HG02623 (cell line): ENCODE data around the gene LRMDA.

ENCODE experiments used
- ATAC-seq: cut with Tn5 transposase; IDR thresholded peaks from one replicate; pipeline ENCODE4 v1.9.1; 2021; ENCODE audit warnings: moderate library complexity; ENCODE audit not compliant: unreplicated experiment

Gene LRMDA

DNA sequence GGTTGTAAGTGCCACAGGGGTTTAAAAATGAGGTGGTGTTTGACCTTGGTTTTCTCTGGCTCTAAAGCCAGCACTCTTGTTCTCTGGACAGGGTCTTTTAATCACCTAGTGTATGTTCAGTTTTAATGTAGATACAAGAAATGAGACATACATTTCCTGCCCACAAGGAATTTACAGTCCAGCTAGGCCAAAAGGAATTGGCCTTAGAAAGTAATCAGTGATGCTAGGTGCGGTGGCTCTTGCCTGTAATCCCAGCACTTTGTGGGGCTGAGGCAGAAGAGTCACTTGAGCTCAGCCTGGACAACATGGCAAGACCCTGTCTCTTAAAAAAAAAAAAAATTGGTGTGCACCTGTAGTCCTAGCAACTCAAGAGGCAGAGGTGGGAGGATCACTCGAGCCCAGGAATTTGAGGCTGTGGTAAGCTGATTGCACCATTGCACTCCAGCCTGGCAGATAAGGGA, 100.2 kb downstream of the LRMDA start:
- no peak for ATAC-seq

DNA sequence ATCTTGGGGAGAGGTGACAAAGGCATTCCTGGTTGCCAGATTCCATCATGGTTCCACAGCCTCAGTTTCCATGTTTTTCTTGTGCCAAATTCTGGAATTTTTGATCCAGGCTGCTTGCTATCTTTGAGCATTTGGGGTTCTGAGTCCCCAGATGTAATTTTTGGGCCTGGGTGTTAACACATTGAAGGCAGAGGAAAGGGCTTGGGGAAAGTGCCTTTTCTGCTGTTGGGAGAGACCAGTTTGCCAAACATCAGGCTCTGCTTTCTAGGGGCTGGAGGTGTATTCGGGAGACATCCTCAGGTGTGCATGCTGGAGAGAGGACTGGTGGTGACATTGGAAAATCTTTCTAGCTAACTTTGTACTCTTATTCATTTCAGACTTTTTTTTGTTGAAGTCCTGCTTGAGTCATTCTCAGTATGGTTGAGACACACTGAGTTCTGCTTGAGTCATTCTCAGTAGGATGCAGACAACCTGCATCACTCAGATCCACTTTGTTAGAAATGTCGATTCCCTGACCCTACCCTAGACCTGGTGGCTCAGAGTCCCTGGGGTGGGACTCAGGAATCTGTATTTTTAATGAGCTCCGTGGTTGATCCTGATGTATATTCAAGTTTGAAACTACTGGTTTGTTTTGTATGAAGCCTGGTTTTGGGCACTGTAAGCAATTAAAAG, 101.0 kb downstream of the LRMDA start:
- no peak for ATAC-seq

DNA sequence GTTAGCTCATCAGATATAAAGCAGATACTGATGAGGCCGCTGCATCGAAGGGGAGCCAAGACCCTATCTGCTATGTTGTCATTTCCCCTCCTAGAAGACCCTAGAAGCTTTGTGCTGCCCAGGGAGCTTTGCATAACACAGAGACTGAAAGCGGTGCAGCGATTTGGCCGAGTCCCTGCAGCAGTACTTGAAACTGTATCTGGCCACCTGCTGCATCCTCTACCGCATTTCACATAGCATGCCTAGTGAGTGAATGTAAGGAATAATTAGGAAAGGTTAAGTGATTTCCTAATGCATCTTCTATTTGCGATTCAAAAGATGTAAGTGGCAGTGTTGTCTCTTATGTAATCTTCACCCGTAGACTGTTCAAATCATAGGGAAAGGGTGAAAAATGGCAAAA, 106.7 kb downstream of the LRMDA start:
- no peak for ATAC-seq

DNA sequence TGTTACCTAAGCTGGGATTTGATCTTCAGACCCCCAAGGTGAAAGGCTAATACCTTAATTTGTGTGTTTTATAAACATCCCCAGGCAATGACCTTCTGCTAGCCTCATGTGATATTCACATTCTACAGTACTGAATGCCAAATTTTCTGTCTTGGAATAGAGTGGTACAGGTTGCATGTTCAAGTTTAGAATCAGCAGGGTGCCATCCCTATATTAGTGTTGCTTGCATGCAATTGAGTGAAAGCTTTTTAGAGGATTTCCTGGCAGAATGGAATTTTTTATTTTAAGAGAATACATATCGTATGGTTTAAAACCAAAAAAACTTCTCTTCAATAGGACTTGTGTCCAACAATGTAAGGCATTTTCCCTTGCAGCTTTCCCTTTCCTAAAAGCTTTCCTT, 107.3 kb downstream of the LRMDA start:
- no peak for ATAC-seq

DNA sequence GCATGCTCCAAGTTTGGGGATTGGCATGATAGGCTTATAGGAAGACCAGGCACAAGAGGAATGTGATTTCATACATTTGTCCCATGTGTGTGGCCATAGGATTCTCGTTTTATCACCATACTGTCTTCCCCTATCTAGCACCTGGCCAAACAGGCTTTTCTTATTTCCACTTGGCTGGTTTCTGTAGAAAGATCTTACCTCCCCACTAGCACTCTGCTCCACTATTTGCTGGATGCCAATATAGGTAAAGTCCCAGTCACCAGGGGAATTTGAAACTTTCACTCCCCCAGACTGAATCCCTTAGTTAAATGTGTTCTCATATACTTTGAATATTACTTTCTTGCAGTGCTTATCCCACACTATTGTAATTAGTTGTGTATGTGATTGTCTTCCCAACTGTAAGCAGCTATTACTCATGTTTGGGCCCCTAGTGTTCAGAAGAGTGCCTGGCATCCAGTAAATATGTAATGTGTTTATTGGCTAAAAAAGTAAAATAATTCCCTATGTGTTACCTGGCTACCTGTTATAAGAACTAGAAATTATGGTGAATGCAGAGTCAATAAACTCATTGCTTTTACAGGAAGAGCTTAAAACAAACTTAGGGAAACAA, 109.0 kb downstream of the LRMDA start:
- ATAC-seq: no peak

DNA sequence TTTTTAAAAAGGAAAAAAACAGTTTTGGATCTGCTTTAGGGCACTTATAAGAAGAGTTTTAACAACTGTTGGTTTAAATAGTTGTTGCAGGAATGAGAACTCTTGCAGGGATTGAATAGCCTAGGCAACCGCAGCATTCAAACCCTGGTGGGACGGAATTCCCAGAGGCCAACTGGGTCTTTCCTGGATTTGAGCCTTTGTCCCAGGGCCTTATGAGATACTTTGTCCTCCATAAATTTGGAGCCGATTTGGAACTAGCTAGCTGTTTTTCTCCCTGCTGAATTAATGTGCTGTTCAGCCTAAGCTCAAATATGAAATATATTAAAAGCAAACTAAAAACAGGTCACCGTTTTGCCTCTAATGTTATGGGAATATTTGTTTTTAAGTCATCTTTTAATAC, 109.6 kb downstream of the LRMDA start:
- no peak for ATAC-seq

DNA sequence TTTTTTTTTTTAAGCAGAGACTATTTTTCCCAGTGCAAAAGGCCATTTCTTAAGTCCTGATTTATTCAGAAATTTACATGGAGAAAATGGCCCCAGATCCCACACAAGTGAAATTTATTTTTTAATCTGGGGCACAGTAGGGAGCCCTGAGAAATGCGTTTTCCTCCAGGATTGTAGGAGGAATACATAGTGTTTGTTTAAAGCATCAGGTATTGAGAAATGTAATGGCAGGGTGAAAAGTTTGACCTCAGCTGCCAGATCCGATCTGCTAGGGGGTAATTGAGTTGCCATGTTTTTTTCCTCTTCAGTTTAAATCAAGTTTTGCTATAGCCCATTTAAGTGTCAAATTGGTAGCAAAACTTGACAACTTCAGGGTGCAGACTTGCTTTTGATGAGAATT, 110.0 kb downstream of the LRMDA start:
- ATAC-seq: no peak

DNA sequence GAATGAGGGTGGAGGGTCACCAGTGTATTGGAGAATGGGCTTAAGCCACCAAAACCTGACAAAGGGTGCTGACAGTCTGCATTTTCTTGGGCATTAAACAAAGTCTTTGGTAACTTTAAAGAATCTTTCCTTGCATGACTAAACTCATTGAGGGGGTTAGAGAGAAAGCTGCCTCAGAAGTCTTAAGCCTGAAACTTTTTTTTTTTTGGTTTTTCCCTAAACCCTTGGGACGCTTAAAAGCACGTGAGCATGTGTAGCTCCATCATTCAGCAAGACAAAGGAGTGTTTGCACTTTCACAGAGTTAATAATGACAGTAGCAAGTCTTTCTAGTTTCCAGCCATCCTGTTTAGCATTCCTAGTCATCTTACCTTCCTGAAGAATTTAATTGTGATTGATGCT, 110.7 kb downstream of the LRMDA start:
- ATAC-seq: no peak

DNA sequence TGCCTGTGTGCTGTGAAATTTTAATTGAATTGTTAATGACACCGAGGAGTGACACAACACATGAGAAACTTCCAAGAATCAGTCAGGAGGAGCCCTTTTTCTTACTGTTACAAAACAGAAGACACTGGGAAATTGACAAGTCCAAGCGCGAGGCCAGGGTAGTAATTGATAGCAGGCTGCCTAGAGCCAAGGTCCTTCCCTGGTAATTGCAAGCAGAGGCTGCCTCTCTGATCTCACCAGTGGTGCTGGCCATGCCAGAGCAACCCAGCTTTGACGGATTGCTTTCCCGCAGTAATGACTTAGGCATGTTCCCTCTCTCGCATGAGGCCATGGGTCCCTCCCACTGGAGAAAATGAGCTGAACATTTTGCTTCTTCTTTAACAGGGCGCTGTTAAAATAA, 111.5 kb downstream of the LRMDA start:
- ATAC-seq: no peak

DNA sequence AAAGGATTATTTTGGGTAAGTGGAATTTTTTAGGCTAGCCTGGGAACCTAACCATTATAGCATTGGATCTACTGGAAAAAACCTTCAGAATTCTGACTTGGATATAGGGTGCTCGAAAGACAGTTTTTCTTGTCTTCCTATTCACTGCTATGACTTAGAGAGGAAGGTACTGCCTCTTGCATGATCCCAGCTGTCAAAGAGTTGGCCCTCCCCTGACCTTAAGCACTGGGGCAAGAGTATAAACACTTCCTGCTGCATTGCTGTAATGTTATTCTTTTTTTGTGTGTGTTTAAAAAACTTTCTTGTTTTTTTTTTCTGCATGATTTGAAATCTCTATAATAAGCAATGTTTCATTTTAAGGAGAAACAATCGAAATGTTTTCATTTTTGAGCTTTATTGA, 113.0 kb downstream of the LRMDA start:
- no peak for ATAC-seq

DNA sequence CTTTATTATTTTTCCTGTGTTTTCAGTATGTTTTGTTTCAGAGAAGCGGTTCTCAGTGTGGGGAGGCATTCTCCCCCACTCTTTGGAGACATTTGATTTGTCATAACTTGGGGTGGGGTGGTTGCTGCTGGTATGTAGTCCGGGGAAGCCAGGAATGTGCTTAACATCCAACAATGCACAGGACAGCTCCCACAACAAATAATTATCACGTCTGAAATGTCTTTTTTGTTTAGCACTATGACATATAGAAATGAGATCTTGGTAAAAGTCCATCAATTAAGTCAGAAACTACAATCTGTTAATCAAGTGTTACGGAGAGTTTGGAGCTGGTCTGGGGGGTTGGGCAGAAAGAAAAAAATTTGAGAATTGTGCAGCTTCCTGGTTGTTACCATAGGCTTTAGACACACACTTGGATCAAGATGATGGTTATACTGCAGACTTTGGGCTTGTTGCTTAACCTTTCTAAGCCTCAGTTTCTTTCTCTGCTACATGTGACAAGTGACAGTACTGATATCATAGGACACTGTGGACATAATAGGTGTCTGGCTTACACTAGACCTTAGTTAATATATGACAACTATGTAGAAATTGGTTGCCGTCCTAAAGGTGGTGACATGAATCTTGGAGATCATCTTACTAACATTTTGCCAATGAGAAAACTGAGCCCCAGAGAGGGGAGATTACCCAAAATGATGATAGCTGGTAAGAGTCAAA, 113.7 kb downstream of the LRMDA start:
- ATAC-seq: no peak

DNA sequence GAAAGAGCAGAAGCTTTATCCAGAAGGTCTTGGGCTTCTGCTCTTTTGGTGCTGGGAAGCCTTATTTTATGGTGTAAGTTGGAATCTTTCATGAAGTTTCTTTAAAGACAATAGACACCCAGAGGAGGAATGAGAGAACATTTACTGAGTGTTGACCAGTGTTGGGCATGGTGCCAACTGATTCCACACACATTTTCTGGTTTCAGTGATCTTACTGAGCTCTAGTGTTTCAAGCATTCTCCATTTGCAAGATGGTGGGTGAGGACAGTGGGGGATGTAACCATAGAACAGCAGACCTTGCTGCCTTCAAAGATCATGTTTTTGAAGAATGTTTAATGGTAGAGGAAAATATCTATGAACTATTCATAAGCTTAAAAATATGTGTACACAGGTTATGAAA, 114.6 kb downstream of the LRMDA start:
- no peak for ATAC-seq

DNA sequence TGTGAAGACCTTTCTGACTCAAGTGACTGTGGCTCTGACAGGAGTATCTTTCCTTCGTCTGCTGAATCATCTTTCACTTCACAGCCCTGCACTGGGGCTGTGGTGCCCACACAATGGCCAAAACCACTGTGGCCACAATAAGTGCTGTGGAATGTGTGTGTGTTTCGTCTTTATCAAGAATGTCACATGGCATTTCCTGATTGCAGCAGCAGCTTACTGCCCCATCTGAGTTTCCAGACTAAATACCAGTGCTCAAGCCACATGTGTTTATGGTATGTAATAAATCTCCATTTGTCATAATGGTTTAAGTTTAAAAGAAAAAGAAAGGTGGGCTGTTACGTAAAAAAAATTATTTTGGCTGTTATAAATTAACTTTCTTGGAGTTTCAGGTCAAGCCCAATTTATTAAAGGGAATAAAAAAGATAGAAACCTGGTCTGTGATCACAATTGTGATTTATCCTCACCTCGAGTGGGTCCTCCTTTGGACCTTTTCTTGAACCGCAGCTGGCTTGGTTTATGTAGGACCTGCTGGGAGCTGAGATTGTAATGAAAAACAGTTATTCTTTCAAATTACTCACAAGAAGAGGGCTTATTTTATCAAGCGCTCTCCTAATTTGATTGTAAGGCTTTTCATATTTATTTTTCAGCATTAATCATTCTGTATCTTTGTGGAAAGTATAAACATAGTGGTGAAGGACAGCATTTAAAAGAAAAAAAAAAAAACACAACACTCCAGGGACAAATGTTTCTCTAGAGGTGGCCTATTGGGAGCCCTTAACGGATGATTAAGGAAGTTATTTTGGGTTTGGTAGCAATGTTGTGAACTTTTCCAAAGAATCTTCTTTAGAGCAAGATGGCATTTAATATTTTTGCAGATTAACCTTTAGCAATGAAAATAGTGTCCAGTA, 116.2 kb downstream of the LRMDA start:
- no peak for ATAC-seq

DNA sequence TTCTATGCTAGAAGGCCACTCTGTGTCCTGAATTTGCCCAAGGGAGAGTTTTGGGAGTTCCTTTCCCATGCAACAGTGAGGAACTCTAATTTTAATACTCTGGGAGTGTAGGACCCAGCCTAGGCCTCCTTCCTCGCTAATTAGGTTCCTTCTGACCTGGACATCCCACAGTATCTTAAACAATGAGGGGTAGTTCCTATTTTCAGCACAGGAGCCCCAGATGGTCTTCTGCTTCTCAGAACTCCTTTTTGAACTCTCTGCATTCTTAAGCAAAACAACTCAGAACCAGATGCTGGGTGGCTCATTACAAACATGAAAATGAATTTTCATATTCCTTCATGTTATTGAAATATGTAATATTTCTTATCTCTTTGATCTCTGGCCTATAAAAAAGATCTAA, 116.9 kb downstream of the LRMDA start:
- ATAC-seq: no peak

DNA sequence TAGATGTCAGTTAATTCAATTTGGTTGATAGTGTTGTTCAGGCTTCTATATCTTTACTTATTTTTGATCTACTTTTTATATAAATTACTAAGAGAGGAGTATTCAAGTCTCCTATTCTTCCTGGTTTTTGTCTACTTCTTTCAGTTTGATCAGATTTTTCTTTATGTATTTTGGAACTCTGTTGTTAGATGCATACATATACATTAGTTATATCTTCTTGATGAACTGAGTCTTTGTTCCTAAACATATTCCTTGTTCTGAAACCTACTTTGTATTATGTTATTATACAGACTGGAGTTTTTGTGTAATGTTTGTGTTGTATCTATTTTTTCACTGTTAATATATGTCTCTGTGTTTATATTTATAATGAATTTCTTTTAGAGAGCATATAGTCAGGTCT, 118.8 kb downstream of the LRMDA start:
- no peak for ATAC-seq

DNA sequence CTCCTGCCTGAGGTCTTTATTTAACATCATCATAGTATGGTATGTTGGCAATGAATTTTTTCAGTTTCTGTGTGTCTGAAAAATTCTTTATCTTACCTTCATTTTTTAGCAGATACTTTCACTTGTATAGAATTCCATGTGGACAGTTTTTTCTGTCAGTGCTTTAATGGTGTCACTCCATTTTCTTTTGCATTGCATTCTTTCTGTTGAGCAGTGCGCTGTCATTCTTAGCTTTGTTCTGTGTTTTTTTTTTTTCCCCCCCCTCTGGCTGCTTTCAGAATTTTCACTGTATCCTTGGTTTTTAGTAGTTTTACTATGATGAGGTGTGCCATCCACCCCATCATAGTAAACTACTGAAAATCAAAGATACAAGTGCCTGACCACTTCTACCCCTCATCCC, 120.7 kb downstream of the LRMDA start:
- no peak for ATAC-seq

DNA sequence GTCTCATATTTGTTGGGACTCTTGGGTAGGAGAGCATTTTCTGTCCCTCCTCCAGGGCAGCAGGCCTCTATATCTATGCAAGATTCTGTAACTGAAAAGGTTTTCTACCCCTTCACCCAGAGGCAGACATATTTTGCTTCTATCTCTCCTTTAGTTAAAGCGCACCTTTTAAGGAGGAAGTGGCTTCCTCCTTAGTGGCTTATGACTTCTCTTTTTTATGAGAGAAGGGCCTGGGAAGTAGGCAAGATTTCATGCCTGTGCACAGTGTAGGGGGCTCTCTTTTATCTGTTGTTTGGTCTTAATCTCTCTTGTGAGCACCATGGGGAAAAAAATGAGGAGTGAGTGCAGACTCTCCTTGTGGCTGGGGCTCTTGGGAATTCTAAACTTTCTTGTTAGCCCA, 122.1 kb downstream of the LRMDA start:
- no peak for ATAC-seq

DNA sequence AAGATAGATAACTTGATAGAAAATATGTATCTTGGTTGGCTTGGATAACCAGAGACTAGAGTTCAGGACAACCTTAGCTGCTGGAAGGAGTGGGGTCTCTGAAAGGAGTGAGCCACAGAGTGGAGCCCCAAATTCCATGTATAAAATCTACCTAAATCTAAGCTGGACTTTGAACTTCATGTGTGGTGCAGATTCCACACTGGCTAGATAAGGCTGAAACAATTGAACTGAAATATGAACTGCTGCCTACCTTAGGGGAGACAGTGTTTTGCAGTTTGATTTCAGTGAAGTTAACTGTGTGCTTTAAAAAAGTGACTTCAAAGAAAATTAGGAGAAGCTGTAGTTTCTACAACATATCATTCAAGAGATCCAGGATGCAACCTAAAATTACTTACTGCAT, 123.9 kb downstream of the LRMDA start:
- no peak for ATAC-seq

DNA sequence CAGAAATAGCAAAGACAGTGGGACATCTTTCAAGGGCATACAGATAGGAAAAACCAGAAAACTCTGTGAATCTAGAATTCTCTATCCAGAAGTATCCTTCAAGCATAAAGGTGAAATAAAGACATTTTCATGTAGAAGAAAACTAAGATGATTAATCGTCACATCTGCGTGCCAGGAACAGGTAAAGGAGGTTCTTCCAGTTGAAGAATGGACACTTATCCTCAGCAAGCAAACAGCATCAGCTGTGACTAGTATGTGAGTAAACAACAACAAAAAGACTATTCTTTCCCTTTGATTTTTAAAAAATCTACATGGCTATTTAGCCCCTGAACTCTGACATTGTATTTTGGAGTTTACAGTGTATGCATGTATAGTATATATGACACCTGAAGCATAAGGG, 124.9 kb downstream of the LRMDA start:
- ATAC-seq: no peak

DNA sequence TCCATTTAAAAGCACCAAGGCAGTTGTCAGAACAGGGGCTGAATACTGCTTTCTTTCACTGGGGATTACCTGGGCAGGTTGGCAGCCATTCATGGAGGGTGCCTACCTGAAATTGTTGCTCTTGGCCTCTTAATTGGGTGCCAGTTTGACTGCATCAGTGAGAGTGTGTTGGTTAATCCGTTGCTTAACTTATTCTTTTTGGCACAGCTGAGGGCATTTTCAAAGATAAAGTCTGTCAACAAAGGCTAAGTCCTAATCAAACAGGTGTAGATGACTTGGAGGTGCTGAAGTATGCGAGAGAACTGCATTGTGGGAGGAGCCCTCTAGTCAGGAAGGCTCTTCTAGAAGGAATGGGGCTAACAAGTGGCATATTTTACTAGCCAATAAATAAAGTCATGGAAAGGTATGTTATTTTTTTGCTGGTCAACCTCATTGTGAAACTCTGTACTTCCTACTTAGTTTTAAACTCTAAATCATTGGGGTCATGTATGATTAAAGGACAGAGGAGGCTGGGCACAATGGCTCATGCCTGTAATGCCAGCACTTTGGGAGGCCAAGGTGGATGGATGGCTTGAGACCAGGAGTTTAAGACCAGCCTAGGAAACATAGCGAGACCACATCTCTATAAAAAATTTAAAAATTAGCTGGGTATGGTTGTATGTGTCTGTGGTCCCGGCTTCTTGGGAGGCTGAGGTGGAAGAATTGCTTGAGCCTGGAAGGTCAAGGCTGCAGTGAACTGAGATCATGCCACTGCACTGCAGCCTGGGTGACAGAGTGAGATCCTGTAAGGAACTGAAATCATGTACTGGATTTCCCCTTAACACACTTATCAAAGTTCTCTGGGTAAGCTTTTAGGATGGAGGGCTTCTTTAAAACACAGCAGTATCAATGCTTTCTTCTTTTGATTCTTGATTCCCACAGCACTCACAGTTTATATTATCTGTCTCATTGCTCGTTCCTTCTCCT, 134.1 kb downstream of the LRMDA start:
- no peak for ATAC-seq
